Body of pancreas (tissue), 4 donors: ENCODE measurements around the gene ELL2. TPM values are rescaled to one million over a fixed set of nuclear protein-coding genes. Genes with fewer than 3 reads are reported as not detected.

Experiments used
- ATAC-seq: fragments of 150-250 bp; one replicate; pipeline ENCODE4 v1.9.1; 2016
- DNase-seq, 4 donors: peaks; one replicate each; pipeline ENCODE4 v3.0.0-alpha.2; 2019
- H3K27ac ChIP-seq, 4 donors: fragments of 200-600 bp; sonication (generic); 1 replicate in 3 of 4; 2 replicates in 1 of 4; pipeline versions ENCODE4 v1.5.1 to v1.6.1; 2016 to 2019; ENCODE audit warnings: mild to moderate bottlenecking in 1 of 4, mixed read lengths in 1 of 4, moderate library complexity in 1 of 4
- H3K27me3 ChIP-seq, 2 donors: fragments of 200-600 bp; sonication (generic); one replicate each; pipeline ENCODE4 v1.6.0; 2016; ENCODE audit warnings: mild to moderate bottlenecking in 1 of 2
- H3K36me3 ChIP-seq, 2 donors: fragments of 200-600 bp; sonication (generic); replicated peaks in 1 of 2; 2 replicates each; pipeline ENCODE4 v1.5.1; 2016; ENCODE audit warnings: low read depth in 2 of 2; ENCODE audit not compliant: insufficient read depth in 1 of 2
- H3K4me1 ChIP-seq: fragments of 200-600 bp; sonication (generic); one replicate; pipeline ENCODE4 v1.6.0; 2016
- H3K4me3 ChIP-seq, 2 donors: fragments of 200-600 bp; sonication (generic); 1 replicate in 1 of 2; 2 replicates in 1 of 2; pipeline ENCODE4 v1.5.1; 2016 to 2019
- H3K9me3 ChIP-seq, 3 donors: fragments of 200-600 bp; sonication (generic); 1 replicate in 2 of 3; 2 replicates in 1 of 3; pipeline ENCODE4 v1.5.1; 2016
- CTCF ChIP-seq, 7 experiments: fragments of 450-650 bp in 4 of 7; fragments of 200-600 bp in 3 of 7; sonication (generic) in 3 of 7; IDR thresholded peaks; one replicate each; pipeline ENCODE4 v1.5.1; 2016 to 2019; ENCODE audit warnings: antibody characterized with exemption in 7 of 7
- POLR2A ChIP-seq, 3 donors: fragments of 450-650 bp; IDR thresholded peaks; one replicate each; pipeline ENCODE4 v1.6.1; 2016; ENCODE audit warnings: antibody characterized with exemption in 3 of 3, mild to moderate bottlenecking in 2 of 3
- WGBS, 2 donors: methylation state at CpG; one replicate each; pipeline ENCODE4 v1.1.5; 2017; 5-methylcytosine and 5-hydroxymethylcytosine counted together
- intact Hi-C: fragments of 100-400 bp; cut with DNase I; formaldehyde crosslinking; loops from one replicate; pipeline ENCODE4 v1.15.1; 2023
- total RNA-seq, 2 donors: library from RNA; depleted of rRNA; stranded (reverse); fragments of >200 nt; gene quantifications; one replicate each; pipeline ENCODE4 v1.1.0, GENCODE V29; 2016

Gene ELL2
- total RNA-seq, 2 donors from 2014 or later: 100 to 104 TPM

GRCh38 chr5:95858661-95859595, 102.7 kb downstream of the ELL2 start:
- intact Hi-C loops: loop anchor here (10.0 kb wide), 1 partner anchor 476 kb away; no protein-coding TSS in a partner anchor
- peaks cover 63% of the 10 kb centered on the region for H3K4me1 ChIP-seq
- peak; percentile 81 for ATAC-seq
- 8 to 15% methylated on average over 12 to 28 of the region's 28 CpGs for WGBS, 2 donors
- H3K4me3 ChIP-seq: no peak overlapping the region
- H3K36me3 ChIP-seq: no peaks in the 10 kb centered on the region
- DNase-seq: peak; percentile 84 to 91 (median 86)
- H3K27me3 ChIP-seq: no peaks in the 10 kb centered on the region
- H3K27ac ChIP-seq: peak overlapping the region; percentile 72 to 89 (median 79)
- no peaks in the 10 kb centered on the region for H3K9me3 ChIP-seq
- TF ChIP-seq POLR2A (IDR thresholded peaks at IDR 0.05) (peak in 2 of 3 donors; percentile 41 to 42), CTCF (IDR thresholded peaks at IDR 0.05) (peak; percentile 97 to 99 (median 98))

DNA sequence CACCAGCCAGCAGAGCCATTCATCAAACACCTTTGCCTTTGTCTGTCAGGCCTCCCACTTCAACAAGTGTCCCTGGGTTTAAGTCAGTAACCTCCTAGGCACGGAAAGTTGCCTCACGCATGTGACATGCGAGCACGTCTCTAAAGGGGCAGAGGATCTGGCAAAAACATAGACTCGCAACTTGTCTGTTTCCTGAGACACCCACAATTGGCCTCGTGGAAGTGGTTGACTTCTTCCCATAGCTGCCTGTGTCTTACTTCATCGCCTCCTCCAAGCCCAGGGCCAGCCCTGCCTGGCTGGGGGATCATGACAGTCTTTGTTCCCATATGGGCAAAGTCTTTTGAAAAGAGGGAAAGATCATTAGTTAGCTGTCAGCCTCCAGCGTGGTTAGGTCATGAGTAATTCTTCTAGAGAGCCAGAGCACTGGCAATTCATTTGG, 103.6 kb downstream of the ELL2 start:
- H3K4me1 ChIP-seq: peaks cover 57% of the 10 kb centered on the region
- DNase-seq (peak in 2 of 4 donors; percentile 34 to 49), ATAC-seq (peak; percentile 7)
- no peaks in the 10 kb centered on the region for H3K27me3 ChIP-seq
- intact Hi-C loops: loop anchor here (10.0 kb wide), 1 partner anchor 477 kb away; no protein-coding TSS in a partner anchor
- H3K36me3 ChIP-seq: no peaks in the 10 kb centered on the region
- no peak overlapping the region for H3K4me3 ChIP-seq
- 78 to 81% methylated on average over 8 of the region's 8 CpGs for WGBS, 2 donors
- TF ChIP-seq POLR2A (IDR thresholded peaks at IDR 0.05) (no peak), CTCF (IDR thresholded peaks at IDR 0.05) (no peak)
- H3K27ac ChIP-seq: peak overlapping the region; percentile 72 to 89 (median 79)
- H3K9me3 ChIP-seq: no peaks in the 10 kb centered on the region

- H3K4me3 ChIP-seq: no peak overlapping the region
- TF ChIP-seq POLR2A (IDR thresholded peaks at IDR 0.05) (peak in 1 of 3 donors; percentile 27), CTCF (IDR thresholded peaks at IDR 0.05) (no peak)
- intact Hi-C loops: loop anchor here (10.0 kb wide), 1 partner anchor 477 kb away; no protein-coding TSS in a partner anchor
- peak overlapping the region; percentile 72 to 89 (median 79) for H3K27ac ChIP-seq
- ATAC-seq (peak; percentile 72), DNase-seq (peak; percentile 74 to 86 (median 76))
- H3K9me3 ChIP-seq: no peaks in the 10 kb centered on the region
- H3K4me1 ChIP-seq: peaks cover 50% of the 10 kb centered on the region
- H3K36me3 ChIP-seq: no peaks in the 10 kb centered on the region
- 53 to 56% methylated on average over 11 to 12 of the region's 12 CpGs for WGBS, 2 donors
- H3K27me3 ChIP-seq: no peaks in the 10 kb centered on the region
These were observed 104.3 kb downstream of the ELL2 start for GRCh38 chr5:95857185-95857945.

- DNase-seq (no peak), ATAC-seq (no peak)
- H3K27ac ChIP-seq: peak overlapping the region; percentile 23 to 89 (median 78)
- no peaks in the 10 kb centered on the region for H3K9me3 ChIP-seq
- WGBS, 2 donors: 68 to 69% methylated on average over 7 of the region's 7 CpGs
- peaks cover 42% of the 10 kb centered on the region for H3K4me1 ChIP-seq
- no peak for TF ChIP-seq CTCF (IDR thresholded peaks at IDR 0.05)
- TF ChIP-seq POLR2A (IDR thresholded peaks at IDR 0.05): no peak
- intact Hi-C loops: loop anchor here (10.0 kb wide), 1 partner anchor 478 kb away; no protein-coding TSS in a partner anchor
- H3K36me3 ChIP-seq: no peaks in the 10 kb centered on the region
- H3K27me3 ChIP-seq: no peaks in the 10 kb centered on the region
- no peak overlapping the region for H3K4me3 ChIP-seq
These were observed 105.1 kb downstream of the ELL2 start for GRCh38 chr5:95856501-95856981.
